K562 treated with DMSO at 1 percent for 4 hours (cell line): ENCODE results near the gene GAGE12E. TPM values are rescaled to one million over a fixed set of nuclear protein-coding genes. Genes with fewer than 3 reads are reported as not detected.

Experiments
- total RNA-seq: library from RNA; unstranded; fragments of 300-600 nt; gene quantifications from 2 replicates; pipeline ENCODE4 v1.2.3, GENCODE V29; 2022; ENCODE audit not compliant: insufficient read depth

GAGE12E gene, protein sequence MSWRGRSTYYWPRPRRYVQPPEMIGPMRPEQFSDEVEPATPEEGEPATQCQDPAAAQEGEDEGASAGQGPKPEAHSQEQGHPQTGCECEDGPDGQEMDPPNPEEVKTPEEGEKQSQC
- total RNA-seq: not detected in 2 replicates

DNA sequence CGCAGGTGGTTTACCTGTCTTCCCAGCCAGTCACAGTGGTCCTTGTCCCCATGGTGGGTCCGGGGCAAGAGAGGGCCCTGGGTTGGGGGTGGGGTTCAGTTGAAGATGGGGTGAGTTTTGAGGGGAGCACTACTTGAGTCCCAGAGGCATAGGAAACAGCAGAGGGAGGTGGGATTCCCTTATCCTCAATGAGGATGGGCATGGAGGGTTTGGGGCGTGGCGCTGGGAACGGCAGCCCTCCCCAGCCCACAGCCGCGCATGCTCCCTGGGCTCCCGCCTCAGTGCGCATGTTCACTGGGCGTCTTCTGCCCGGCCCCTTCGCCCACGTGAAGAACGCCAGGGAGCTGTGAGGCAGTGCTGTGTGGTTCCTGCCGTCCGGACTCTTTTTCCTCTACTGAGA lies at the start of gene GAGE12E:
Gene GAGE12E (plus strand): TSS at position 301 of the 400 bp plus-strand sequence. CDS start 1,155 bp downstream, outside the sequence.

DNA sequence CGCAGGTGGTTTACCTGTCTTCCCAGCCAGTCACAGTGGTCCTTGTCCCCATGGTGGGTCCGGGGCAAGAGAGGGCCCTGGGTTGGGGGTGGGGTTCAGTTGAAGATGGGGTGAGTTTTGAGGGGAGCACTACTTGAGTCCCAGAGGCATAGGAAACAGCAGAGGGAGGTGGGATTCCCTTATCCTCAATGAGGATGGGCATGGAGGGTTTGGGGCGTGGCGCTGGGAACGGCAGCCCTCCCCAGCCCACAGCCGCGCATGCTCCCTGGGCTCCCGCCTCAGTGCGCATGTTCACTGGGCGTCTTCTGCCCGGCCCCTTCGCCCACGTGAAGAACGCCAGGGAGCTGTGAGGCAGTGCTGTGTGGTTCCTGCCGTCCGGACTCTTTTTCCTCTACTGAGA lies 19.2 kb upstream of the GAGE12E start, which contains the start of gene GAGE12C:
Gene GAGE12C (plus strand): TSS at position 301 of the 400 bp plus-strand sequence. CDS start 1,155 bp downstream, outside the sequence.

DNA sequence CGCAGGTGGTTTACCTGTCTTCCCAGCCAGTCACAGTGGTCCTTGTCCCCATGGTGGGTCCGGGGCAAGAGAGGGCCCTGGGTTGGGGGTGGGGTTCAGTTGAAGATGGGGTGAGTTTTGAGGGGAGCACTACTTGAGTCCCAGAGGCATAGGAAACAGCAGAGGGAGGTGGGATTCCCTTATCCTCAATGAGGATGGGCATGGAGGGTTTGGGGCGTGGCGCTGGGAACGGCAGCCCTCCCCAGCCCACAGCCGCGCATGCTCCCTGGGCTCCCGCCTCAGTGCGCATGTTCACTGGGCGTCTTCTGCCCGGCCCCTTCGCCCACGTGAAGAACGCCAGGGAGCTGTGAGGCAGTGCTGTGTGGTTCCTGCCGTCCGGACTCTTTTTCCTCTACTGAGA lies 9.7 kb upstream of the GAGE12E start, which contains the start of gene GAGE12D:
Gene GAGE12D (plus strand): TSS at position 301 of the 400 bp plus-strand sequence. CDS start 1,155 bp downstream, outside the sequence.

DNA sequence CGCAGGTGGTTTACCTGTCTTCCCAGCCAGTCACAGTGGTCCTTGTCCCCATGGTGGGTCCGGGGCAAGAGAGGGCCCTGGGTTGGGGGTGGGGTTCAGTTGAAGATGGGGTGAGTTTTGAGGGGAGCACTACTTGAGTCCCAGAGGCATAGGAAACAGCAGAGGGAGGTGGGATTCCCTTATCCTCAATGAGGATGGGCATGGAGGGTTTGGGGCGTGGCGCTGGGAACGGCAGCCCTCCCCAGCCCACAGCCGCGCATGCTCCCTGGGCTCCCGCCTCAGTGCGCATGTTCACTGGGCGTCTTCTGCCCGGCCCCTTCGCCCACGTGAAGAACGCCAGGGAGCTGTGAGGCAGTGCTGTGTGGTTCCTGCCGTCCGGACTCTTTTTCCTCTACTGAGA lies 9.5 kb downstream of the GAGE12E start, which contains the start of gene GAGE12F:
Gene GAGE12F (plus strand): TSS at position 301 of the 400 bp plus-strand sequence. CDS start 1,155 bp downstream, outside the sequence.

DNA sequence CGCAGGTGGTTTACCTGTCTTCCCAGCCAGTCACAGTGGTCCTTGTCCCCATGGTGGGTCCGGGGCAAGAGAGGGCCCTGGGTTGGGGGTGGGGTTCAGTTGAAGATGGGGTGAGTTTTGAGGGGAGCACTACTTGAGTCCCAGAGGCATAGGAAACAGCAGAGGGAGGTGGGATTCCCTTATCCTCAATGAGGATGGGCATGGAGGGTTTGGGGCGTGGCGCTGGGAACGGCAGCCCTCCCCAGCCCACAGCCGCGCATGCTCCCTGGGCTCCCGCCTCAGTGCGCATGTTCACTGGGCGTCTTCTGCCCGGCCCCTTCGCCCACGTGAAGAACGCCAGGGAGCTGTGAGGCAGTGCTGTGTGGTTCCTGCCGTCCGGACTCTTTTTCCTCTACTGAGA lies 19.0 kb downstream of the GAGE12E start, which contains the start of gene GAGE12G:
Gene GAGE12G (plus strand): TSS at position 301 of the 400 bp plus-strand sequence. CDS start 1,155 bp downstream, outside the sequence.

DNA sequence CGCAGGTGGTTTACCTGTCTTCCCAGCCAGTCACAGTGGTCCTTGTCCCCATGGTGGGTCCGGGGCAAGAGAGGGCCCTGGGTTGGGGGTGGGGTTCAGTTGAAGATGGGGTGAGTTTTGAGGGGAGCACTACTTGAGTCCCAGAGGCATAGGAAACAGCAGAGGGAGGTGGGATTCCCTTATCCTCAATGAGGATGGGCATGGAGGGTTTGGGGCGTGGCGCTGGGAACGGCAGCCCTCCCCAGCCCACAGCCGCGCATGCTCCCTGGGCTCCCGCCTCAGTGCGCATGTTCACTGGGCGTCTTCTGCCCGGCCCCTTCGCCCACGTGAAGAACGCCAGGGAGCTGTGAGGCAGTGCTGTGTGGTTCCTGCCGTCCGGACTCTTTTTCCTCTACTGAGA lies 28.6 kb downstream of the GAGE12E start, which contains the start of gene GAGE12H:
Gene GAGE12H (plus strand): TSS at position 301 of the 400 bp plus-strand sequence. CDS start 1,155 bp downstream, outside the sequence.

DNA sequence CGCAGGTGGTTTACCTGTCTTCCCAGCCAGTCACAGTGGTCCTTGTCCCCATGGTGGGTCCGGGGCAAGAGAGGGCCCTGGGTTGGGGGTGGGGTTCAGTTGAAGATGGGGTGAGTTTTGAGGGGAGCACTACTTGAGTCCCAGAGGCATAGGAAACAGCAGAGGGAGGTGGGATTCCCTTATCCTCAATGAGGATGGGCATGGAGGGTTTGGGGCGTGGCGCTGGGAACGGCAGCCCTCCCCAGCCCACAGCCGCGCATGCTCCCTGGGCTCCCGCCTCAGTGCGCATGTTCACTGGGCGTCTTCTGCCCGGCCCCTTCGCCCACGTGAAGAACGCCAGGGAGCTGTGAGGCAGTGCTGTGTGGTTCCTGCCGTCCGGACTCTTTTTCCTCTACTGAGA lies 38.1 kb downstream of the GAGE12E start, which contains the start of gene GAGE2A:
Gene GAGE2A (plus strand): TSS at position 301 of the 400 bp plus-strand sequence. CDS start 1,155 bp downstream, outside the sequence.

DNA sequence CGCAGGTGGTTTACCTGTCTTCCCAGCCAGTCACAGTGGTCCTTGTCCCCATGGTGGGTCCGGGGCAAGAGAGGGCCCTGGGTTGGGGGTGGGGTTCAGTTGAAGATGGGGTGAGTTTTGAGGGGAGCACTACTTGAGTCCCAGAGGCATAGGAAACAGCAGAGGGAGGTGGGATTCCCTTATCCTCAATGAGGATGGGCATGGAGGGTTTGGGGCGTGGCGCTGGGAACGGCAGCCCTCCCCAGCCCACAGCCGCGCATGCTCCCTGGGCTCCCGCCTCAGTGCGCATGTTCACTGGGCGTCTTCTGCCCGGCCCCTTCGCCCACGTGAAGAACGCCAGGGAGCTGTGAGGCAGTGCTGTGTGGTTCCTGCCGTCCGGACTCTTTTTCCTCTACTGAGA lies 47.6 kb downstream of the GAGE12E start, which contains the start of gene GAGE1:
Gene GAGE1 (plus strand): TSS at position 301 of the 400 bp plus-strand sequence. CDS start 1,155 bp downstream, outside the sequence.

Other genes starting within 250 kb of the GAGE12E start
- gene GAGE10, start 247.6 kb upstream of the GAGE12E start, total RNA-seq: not detected in 2 replicates
- not detected in 2 replicates for gene GAGE12J, start 229.3 kb upstream of the GAGE12E start, total RNA-seq
- 4.6 and 7.1 TPM in 2 replicates for gene GAGE13, start 219.7 kb upstream of the GAGE12E start, total RNA-seq
- gene GAGE12C, start 19.1 kb upstream of the GAGE12E start, total RNA-seq: not detected in 2 replicates
- not detected in 2 replicates for gene GAGE12D, start 9.6 kb upstream of the GAGE12E start, total RNA-seq
- gene GAGE12F, start 9.6 kb downstream of the GAGE12E start, total RNA-seq: not detected in 2 replicates
- gene GAGE12G, start 19.1 kb downstream of the GAGE12E start, total RNA-seq: not detected in 2 replicates
- gene GAGE12H, start 28.7 kb downstream of the GAGE12E start, total RNA-seq: not detected in 2 replicates
- gene GAGE2A, start 38.2 kb downstream of the GAGE12E start, total RNA-seq: 14.2 and 26.2 TPM in 2 replicates
- gene GAGE1, start 47.7 kb downstream of the GAGE12E start, total RNA-seq: 11.1 and 18.2 TPM in 2 replicates
- 84.7 and 89.1 TPM in 2 replicates for gene PAGE1, start 144.7 kb downstream of the GAGE12E start, total RNA-seq